Stimulated activated CD4-positive, alpha-beta T cell treated with anti-CD3 and anti-CD28 coated beads, Interleukin-1b, Interleukin-23, amount 100 ng/mL, for 48 hours (primary cell): Measurements from ENCODE around the gene DNPEP.

Experiments
- DNase-seq: peaks from one replicate; pipeline ENCODE4 v3.0.0-alpha.2; 2020

The DNPEP gene

GRCh38 chr2:219387306-219388120, at the start of gene DNPEP:
Gene DNPEP (minus strand): TSS chr2:219387912. CDS start chr2:219387794, 118 bp downstream.
- peak; percentile 95 for DNase-seq

GRCh38 chr2:219437141-219437540, 49.4 kb upstream of the DNPEP start:
- DNase-seq, result no peak

GRCh38 chr2:219436491-219436890, 48.8 kb upstream of the DNPEP start:
- DNase-seq, result no peak

- no peak for DNase-seq
Observed at GRCh38 chr2:219435701-219436100, 48.0 kb upstream of the DNPEP start.

- DNase-seq, result no peak
Observed at GRCh38 chr2:219434718-219435525, 47.2 kb upstream of the DNPEP start, which contains the start of gene SPEG. Gene SPEG (plus strand): TSS chr2:219434843. CDS start chr2:219434978, 135 bp downstream.

- no peak for DNase-seq
Observed at GRCh38 chr2:219434468-219434717, 46.7 kb upstream of the DNPEP start.

GRCh38 chr2:219433666-219434467, 46.2 kb upstream of the DNPEP start:
- DNase-seq, result peak; percentile 39

- no peak for DNase-seq
Observed at GRCh38 chr2:219430633-219431615, 43.2 kb upstream of the DNPEP start.

GRCh38 chr2:219429958-219430606, 42.4 kb upstream of the DNPEP start:
- DNase-seq, result no peak

GRCh38 chr2:219428469-219428868, 40.8 kb upstream of the DNPEP start:
- DNase-seq, result no peak

- no peak for DNase-seq
Observed at GRCh38 chr2:219426534-219427136, 38.9 kb upstream of the DNPEP start.

- no peak for DNase-seq
Observed at GRCh38 chr2:219426068-219426443, 38.3 kb upstream of the DNPEP start.

GRCh38 chr2:219425238-219426067, 37.7 kb upstream of the DNPEP start:
- DNase-seq, result no peak

GRCh38 chr2:219423652-219424377, 36.1 kb upstream of the DNPEP start:
- DNase-seq, result no peak

GRCh38 chr2:219422952-219423534, 35.3 kb upstream of the DNPEP start:
- DNase-seq, result no peak

- DNase-seq, result no peak
Observed at GRCh38 chr2:219421323-219421722, 33.6 kb upstream of the DNPEP start.

GRCh38 chr2:219420687-219421086, 33.0 kb upstream of the DNPEP start:
- DNase-seq, result no peak

GRCh38 chr2:219419331-219420197, 31.9 kb upstream of the DNPEP start:
- DNase-seq, result no peak
